Karpas-422 (cell line): ENCODE measurements around the gene TSSK2. TPM values are rescaled to one million over a fixed set of nuclear protein-coding genes. Genes with fewer than 3 reads are reported as not detected.

Experiments
- DNase-seq: peaks from one replicate; pipeline ENCODE4 v3.0.0-alpha.2; 2015
- H2AFZ ChIP-seq: fragments of 200-600 bp; sonication (generic); 2 replicates; pipeline ENCODE4 v1.6.1; 2014; ENCODE audit warnings: antibody characterized with exemption, low read length, mixed read lengths
- H3K27ac ChIP-seq: fragments of 200-600 bp; sonication (generic); 2 replicates; pipeline ENCODE4 v1.5.1; 2014; ENCODE audit warnings: mild to moderate bottlenecking, low read length, moderate library complexity
- H3K27me3 ChIP-seq: fragments of 200-600 bp; sonication (generic); 2 replicates; pipeline ENCODE4 v1.6.1; 2014; ENCODE audit warnings: low read length, mixed read lengths
- H3K36me3 ChIP-seq: fragments of 200-600 bp; sonication (generic); 2 replicates; pipeline ENCODE4 v1.6.1; 2014; ENCODE audit warnings: low read length, mixed read lengths; ENCODE audit not compliant: insufficient read depth
- H3K4me1 ChIP-seq: fragments of 200-600 bp; sonication (generic); 2 replicates; pipeline ENCODE4 v1.6.1; 2014; ENCODE audit warnings: mild to moderate bottlenecking, low read length, mixed read lengths
- H3K4me2 ChIP-seq: fragments of 200-600 bp; sonication (generic); 2 replicates; pipeline ENCODE4 v1.6.1; 2014; ENCODE audit warnings: low read length, low read depth, mild to moderate bottlenecking; ENCODE audit not compliant: poor library complexity, severe bottlenecking
- H3K4me3 ChIP-seq: fragments of 200-600 bp; sonication (generic); 2 replicates; pipeline ENCODE4 v1.5.1; 2014; ENCODE audit warnings: mild to moderate bottlenecking, antibody characterized with exemption, low read length, mixed read lengths
- H3K79me2 ChIP-seq: fragments of 200-600 bp; sonication (generic); 2 replicates; pipeline ENCODE4 v1.6.1; 2014; ENCODE audit warnings: mild to moderate bottlenecking, low read length, mixed read lengths
- H3K9ac ChIP-seq: fragments of 200-600 bp; sonication (generic); 2 replicates; pipeline ENCODE4 v1.6.0; 2014; ENCODE audit warnings: low read length
- H3K9me2 ChIP-seq: fragments of 200-600 bp; sonication (generic), shearing (Covaris generic); replicated peaks from 2 replicates; pipeline ENCODE4 v1.6.0; 2014; ENCODE audit warnings: mild to moderate bottlenecking, low read length, moderate library complexity; ENCODE audit not compliant: insufficient read depth
- H3K9me3 ChIP-seq: fragments of 300-700, 200-600 bp; sonication (generic); 2 replicates; pipeline ENCODE4 v1.6.1; 2014; ENCODE audit warnings: low read length, mixed read lengths
- H4K20me1 ChIP-seq: fragments of 200-600 bp; sonication (generic); 2 replicates; pipeline ENCODE4 v1.6.1; 2014; ENCODE audit warnings: mild to moderate bottlenecking, antibody characterized with exemption, low read length, low read depth; ENCODE audit not compliant: insufficient read depth
- total RNA-seq: library from RNA; depleted of rRNA; stranded (reverse); fragments of >200 nt; shearing (Covaris generic); gene quantifications from 2 replicates; pipeline ENCODE4 v1.2.3, GENCODE V29; 2014; ENCODE audit warnings: low replicate concordance

Gene TSSK2
- total RNA-seq, 1 experiment from 2014 or later: not detected

DNA sequence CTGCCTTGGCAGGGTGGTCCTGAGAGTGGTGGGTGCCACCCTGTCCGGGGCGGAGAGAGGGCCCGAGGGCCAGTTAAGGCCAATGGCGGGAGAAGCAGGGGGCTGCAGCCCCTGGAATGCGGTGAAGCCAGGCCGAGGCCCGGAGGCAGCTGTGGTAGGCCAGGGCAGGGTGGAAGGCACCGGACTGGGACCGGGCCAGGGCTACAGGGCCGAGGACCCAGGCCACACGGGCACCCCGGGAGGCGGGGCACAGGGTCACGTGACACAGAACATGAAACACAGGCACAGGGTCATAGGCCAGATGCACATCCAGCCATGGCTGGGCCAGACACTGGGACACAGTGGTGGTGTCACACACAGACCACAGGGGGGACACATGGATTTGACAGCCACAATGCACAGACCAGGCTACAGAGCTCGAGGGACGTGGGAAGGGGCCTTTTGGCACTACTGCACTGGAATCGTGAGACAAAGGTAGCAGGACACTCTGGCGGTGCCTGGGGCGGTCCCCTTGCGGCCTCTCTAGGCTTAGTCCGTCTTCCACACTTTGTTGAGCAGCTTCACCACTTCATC is 44.6 kb downstream of the TSSK2 start:
- peak overlapping the region; percentile 100 for H3K9ac ChIP-seq
- H3K79me2 ChIP-seq: peaks cover 64% of the 10 kb centered on the region
- peak overlapping the region; percentile 96; the same call in 1 of the 2 replicates for H3K4me3 ChIP-seq
- peaks cover 5% of the 10 kb centered on the region; the same call in 1 of the 2 replicates for H4K20me1 ChIP-seq
- peaks cover 63% of the 10 kb centered on the region for H3K4me1 ChIP-seq
- no peaks in the 10 kb centered on the region for H3K9me2 ChIP-seq
- H3K27ac ChIP-seq: peak overlapping the region; percentile 97
- no peaks in the 10 kb centered on the region; the same call in 1 of the 2 replicates for H3K36me3 ChIP-seq
- H3K9me3 ChIP-seq: no peaks in the 10 kb centered on the region
- no peaks in the 10 kb centered on the region for H3K27me3 ChIP-seq
- H3K4me2 ChIP-seq: peak overlapping the region; percentile 95
- H2AFZ ChIP-seq: no peak overlapping the region
- DNase-seq: peak; percentile 72

DNA sequence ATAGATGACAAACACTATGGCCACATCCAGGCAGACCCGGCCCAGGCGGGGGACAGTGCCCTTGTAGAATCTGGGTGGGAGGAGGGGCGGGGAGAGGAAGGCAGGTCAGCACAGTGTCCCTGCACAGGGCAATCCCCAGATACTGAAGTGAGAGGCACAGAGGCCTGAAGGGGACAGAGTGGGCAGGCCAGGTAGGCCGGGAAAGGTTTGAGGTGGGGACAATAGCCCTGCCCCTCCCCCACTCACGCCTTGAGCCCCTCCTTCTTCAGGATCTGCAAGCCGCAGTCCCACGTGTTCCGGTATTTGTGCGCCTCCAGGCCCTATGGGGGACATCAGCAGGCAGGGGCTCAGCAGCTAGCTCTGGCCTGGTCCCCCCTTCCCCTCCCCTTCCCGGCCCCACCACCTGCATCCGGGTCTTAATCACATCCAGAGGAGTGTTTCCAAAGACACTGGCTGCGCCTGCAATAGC is 45.1 kb downstream of the TSSK2 start:
- no peaks in the 10 kb centered on the region for H3K9me2 ChIP-seq
- H3K27ac ChIP-seq: peak overlapping the region; percentile 97
- peaks cover 60% of the 10 kb centered on the region for H3K4me1 ChIP-seq

DNA sequence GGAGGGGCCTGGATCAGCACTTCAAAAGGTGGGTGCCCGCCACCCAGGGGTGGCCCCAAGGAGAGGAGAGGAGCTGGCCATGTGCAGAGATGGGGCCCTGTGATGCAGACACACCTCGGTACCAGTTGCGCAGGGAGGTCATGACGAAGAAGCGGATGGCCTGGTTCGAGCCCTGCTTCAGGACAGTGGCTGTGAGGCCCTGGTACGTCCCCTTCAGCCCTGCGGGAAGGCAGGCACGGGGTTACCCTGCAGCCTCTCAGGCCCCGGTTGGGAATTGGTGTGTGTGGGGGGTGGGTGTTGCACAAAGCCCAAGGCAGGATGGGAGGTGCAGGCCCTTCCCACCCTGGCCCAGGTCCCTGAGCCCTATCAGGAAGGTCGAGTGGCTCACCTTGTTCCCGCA is 45.6 kb downstream of the TSSK2 start:
- Histone ChIP-seq H3K4me2 (peak overlapping the region; percentile 95), H4K20me1 (peaks cover 5% of the 10 kb centered on the region; the same call in 1 of the 2 replicates), H3K9me3 (no peaks in the 10 kb centered on the region), H3K27ac (peak overlapping the region; percentile 97), H2AFZ (no peak overlapping the region), H3K9me2 (no peaks in the 10 kb centered on the region), H3K4me3 (peak overlapping the region; percentile 96), H3K4me1 (peaks cover 60% of the 10 kb centered on the region), H3K27me3 (no peaks in the 10 kb centered on the region), H3K9ac (peak overlapping the region; percentile 100), H3K36me3 (no peaks in the 10 kb centered on the region; the same call in 1 of the 2 replicates), H3K79me2 (peaks cover 61% of the 10 kb centered on the region)
- DNase-seq: peak; percentile 63

More for the DNA sequence above, 45.1 kb downstream of the TSSK2 start:
- H3K27me3 ChIP-seq: no peaks in the 10 kb centered on the region
- peaks cover 64% of the 10 kb centered on the region for H3K79me2 ChIP-seq
- H4K20me1 ChIP-seq: peaks cover 5% of the 10 kb centered on the region; the same call in 1 of the 2 replicates
- peak overlapping the region; percentile 96 for H3K4me3 ChIP-seq
- peak overlapping the region; percentile 95 for H3K4me2 ChIP-seq
- DNase-seq: peak; percentile 44
- H3K9ac ChIP-seq: peak overlapping the region; percentile 100
- H3K9me3 ChIP-seq: no peaks in the 10 kb centered on the region
- no peak overlapping the region for H2AFZ ChIP-seq
- H3K36me3 ChIP-seq: no peaks in the 10 kb centered on the region; the same call in 1 of the 2 replicates

DNA sequence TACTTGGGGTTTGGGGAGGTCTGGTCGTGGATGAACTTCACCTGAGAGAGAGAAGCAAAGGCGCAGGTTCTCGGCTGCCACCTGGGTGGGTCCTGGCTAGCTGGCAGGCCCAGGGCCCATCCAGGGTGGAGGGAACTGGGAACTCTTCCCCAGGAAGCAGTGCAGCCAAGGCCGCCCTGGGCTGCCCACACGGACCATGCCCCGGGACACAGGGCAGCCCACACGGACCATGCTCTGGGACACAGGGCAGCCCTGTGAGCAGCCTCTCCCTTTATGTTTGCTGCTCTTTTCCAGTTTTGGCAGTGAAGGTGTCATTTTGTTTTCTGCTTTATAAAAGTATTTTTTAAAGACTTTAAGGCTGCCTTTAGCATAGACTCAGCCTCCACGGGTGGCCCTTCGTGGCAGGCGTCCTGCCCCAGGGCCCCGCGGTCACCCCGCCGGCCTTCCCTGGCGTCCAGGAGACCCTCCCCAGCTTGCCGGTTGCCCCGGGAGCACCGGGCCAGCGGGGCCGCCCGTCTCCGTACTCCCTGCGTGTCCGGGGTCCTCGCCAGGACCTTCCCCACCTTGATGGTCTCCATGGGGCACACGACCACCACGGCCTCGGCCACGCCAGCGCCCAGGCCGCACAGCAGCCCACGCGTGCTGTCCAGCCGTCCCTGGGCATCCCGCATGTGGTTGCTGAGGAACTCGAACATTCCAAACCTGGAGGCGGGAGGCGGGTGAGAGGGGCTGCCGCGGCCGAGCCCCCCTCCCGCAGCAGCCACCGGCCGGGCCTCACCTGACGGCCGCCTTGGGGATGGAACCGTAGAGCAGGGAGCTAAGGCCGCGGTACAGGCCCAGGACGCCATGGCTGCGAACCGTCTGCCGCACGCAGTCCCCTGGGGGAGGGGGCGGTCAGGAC is 46.3 kb downstream of the TSSK2 start:
- peak overlapping the region; percentile 95 for H3K4me2 ChIP-seq
- H3K79me2 ChIP-seq: peaks cover 55% of the 10 kb centered on the region
- peak overlapping the region; percentile 96 for H3K4me3 ChIP-seq
- peaks cover 60% of the 10 kb centered on the region for H3K4me1 ChIP-seq
- no peaks in the 10 kb centered on the region; the same call in 1 of the 2 replicates for H3K36me3 ChIP-seq
- peaks cover 5% of the 10 kb centered on the region; the same call in 1 of the 2 replicates for H4K20me1 ChIP-seq
- H3K9ac ChIP-seq: peak overlapping the region; percentile 100
- H3K9me2 ChIP-seq: no peaks in the 10 kb centered on the region
- no peaks in the 10 kb centered on the region for H3K9me3 ChIP-seq
- no peak overlapping the region for H2AFZ ChIP-seq
- no peaks in the 10 kb centered on the region for H3K27me3 ChIP-seq
- H3K27ac ChIP-seq: peak overlapping the region; percentile 97
- peak; percentile 54 for DNase-seq

DNA sequence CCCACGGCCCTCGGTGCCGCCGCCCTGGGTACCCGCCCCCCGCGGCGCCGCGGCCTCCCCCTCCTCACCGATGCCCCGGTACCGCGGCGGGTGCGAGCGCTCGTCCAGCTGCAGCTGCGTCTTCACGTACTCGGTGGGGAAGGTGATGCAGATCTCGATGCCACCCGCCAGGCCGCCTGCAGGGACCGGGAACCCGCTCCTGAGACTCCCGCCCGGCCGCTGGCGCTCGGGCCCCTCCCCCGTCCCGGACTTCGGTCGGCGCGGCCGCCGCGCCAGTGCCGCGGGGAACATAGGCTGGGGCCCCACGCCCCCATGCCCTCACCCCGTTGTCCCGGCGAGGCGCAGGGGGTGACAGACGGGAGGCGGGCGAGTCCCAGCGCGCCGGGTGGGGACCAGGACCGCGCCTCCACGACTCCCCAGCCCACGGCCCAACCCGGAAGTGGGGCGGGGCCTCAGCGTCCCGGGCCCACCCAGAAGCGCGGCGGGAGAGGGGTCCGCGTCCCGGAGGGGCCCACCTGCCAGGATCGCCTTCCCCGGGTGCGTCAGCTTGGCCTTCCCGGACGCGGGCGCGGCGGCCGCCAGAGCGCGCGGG is 47.1 kb downstream of the TSSK2 start:
- no peaks in the 10 kb centered on the region; the same call in 1 of the 2 replicates for H3K36me3 ChIP-seq
- peak overlapping the region; percentile 97 for H3K27ac ChIP-seq
- H3K9me2 ChIP-seq: no peaks in the 10 kb centered on the region
- H3K4me3 ChIP-seq: peak overlapping the region; percentile 96
- H3K79me2 ChIP-seq: peaks cover 47% of the 10 kb centered on the region
- peaks cover 54% of the 10 kb centered on the region for H3K4me1 ChIP-seq
- no peak overlapping the region for H2AFZ ChIP-seq
- H3K4me2 ChIP-seq: peak overlapping the region; percentile 95
- no peaks in the 10 kb centered on the region; the same call in 1 of the 2 replicates for H4K20me1 ChIP-seq
- peak; percentile 88 for DNase-seq
- H3K9me3 ChIP-seq: no peaks in the 10 kb centered on the region
- H3K9ac ChIP-seq: peak overlapping the region; percentile 100
- no peaks in the 10 kb centered on the region for H3K27me3 ChIP-seq

DNA sequence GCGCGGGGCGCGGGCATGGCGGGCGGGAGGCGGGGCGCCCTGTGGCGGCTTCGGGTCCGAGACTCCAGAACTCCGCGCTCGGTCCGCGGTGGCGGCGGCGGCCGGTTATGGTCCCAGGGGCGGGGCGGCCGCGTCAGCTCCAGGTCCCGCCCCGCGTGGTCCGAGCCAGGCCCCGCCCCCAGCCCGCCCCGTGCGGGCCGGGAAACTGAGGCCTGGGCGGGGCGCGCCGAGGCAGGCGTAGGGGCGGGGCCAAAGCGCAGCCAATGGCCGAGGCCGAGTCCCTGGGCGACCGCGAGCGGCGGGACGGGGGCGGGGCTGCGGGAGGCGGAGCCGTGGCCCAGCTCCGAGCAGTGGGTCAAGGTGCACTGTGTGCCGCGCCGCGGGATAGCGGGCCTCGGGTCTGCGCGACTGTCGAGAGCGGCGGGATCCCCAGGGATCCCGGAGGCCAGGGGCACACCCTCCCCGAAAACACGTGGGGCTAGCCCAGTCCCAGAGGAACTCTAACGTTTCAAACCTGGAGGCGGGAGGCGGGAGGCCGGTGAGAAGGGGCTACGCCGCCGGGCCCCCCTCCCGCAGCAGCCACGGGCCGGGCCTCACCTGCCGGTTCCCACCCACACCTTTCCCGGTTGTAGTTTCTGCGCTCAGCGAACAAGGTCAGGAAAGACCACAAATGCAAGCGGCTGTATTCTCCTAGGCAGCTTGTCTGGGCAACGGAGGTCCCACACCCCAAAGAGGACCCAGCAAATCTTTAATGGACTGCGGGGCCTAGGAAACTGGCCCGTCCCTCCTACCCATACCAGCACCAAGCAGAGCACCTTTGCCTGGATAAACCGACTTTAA is 47.8 kb downstream of the TSSK2 start, which contains the start of gene SLC25A1:
TSS of gene SLC25A1 (minus strand) at position 80 of the 840 bp plus-strand sequence. CDS start at position 17, 63 bp downstream.
- H3K4me1 ChIP-seq: peaks cover 50% of the 10 kb centered on the region
- H3K4me2 ChIP-seq: peak within 1 kb of the TSS; percentile 95
- H3K27ac ChIP-seq: peak within 1 kb of the TSS; percentile 97
- H3K36me3 ChIP-seq: no peaks in the 10 kb centered on the region; the same call in 1 of the 2 replicates
- peaks cover 40% of the 10 kb centered on the region for H3K79me2 ChIP-seq
- no peaks in the 10 kb centered on the region; the same call in 1 of the 2 replicates for H4K20me1 ChIP-seq
- no peaks in the 10 kb centered on the region for H3K27me3 ChIP-seq
- no peaks in the 10 kb centered on the region for H3K9me3 ChIP-seq
- H3K4me3 ChIP-seq: peak within 1 kb of the TSS; percentile 96
- peak; percentile 98 for DNase-seq
- no peaks in the 10 kb centered on the region for H3K9me2 ChIP-seq
- H2AFZ ChIP-seq: peak within 1 kb of the TSS; percentile 59; the same call in 1 of the 2 replicates
- peak within 1 kb of the TSS; percentile 100 for H3K9ac ChIP-seq

DNA sequence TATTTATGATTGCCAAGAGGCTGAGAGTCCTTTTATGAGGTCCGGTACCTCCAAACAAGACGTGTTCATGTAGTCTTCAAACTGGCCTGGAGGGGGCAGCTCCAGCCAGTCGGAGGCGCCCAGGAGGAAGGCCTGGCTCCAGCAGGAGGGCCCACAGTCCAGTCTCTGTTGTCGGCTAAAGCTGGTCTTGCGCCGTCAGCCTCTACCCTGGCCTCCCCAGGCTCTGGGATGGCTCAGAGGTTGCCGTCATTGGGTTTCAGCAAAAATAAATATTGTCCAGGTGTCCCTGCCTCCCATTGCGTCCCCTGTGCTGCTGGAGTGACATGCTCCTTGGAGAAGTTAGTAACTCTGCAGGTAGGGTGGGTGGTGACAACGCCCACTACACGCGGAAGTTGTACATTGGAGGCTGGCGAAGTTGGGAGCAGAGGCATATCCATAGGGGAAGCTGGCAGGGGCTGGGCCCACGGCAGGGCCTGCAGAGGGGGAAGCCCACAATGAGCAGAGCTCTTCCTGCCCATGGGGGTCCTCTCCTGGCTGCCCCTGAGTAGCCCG is 48.5 kb downstream of the TSSK2 start:
- Histone ChIP-seq H3K27ac (peak overlapping the region; percentile 63), H3K36me3 (no peaks in the 10 kb centered on the region; the same call in 1 of the 2 replicates), H3K9me3 (no peaks in the 10 kb centered on the region), H3K4me1 (peaks cover 45% of the 10 kb centered on the region), H3K79me2 (peaks cover 37% of the 10 kb centered on the region), H3K9me2 (no peaks in the 10 kb centered on the region), H2AFZ (no peak overlapping the region), H3K4me2 (peak overlapping the region; percentile 91), H4K20me1 (no peaks in the 10 kb centered on the region; the same call in 1 of the 2 replicates), H3K4me3 (peak overlapping the region; percentile 72), H3K27me3 (no peaks in the 10 kb centered on the region), H3K9ac (peak overlapping the region; percentile 73)
- peak; percentile 91 for DNase-seq
